Measurements from ENCODE around the gene SLC2A1. TPM values are rescaled to one million over a fixed set of nuclear protein-coding genes. Genes with fewer than 3 reads are reported as not detected.

SLC2A1 gene
- total and polyA plus RNA-seq, 9 of the 15 experiments (the other 6 are each of a cell fraction or from before 2014, with no cell fraction given) = 12.6 to 153 (median 48.0) TPM

- no peak for TF ChIP-seq ARID3A (IDR thresholded peaks at IDR 0.05; ENCODE audit: borderline replicate concordance, low read depth, low read length)
- TF ChIP-seq KLF10 (CRISPR knock-in tag; IDR thresholded peaks at IDR 0.05) = no peak
- no peak for TF ChIP-seq CTCFL (IDR thresholded peaks at IDR 0.05; ENCODE audit: borderline replicate concordance, insufficient read depth, low read depth, low read length, poor library complexity, severe bottlenecking)
- TF ChIP-seq ZNF668 (CRISPR knock-in tag; IDR thresholded peaks at IDR 0.05) = no peak
- peak; percentile 92 for TF ChIP-seq SMARCE1 (IDR thresholded peaks at IDR 0.05)
- peak; percentile 73; the same call in 1 of the 2 replicates for TF ChIP-seq ZNF395 (CRISPR knock-in tag; IDR thresholded peaks at IDR 0.05)
- no peak for TF ChIP-seq ZNF444 (CRISPR knock-in tag; IDR thresholded peaks at IDR 0.05)
- TF ChIP-seq MNT (conservative IDR thresholded peaks at IDR 0.05) = peak in 1 of 2 experiments; percentile 76; a peak in 2 of 4 replicates
- no peak for TF ChIP-seq POLR2B (IDR thresholded peaks at IDR 0.05; ENCODE audit: low read depth, partially characterized antibody)
- no peak; the same call in 1 of the 2 replicates for TF ChIP-seq STAT6 (CRISPR knock-in tag; IDR thresholded peaks at IDR 0.05)
- TF ChIP-seq RBM14 (IDR thresholded peaks at IDR 0.05; ENCODE audit: borderline replicate concordance, insufficient read depth, low read depth, low read length) = no peak
Observed at GRCh38 chr1:42936309-42937078, 22.2 kb downstream of the SLC2A1 start (continued).
